Fibroblast of pulmonary artery (primary cell): ENCODE measurements around the gene GALNT3.

Source experiments
- DNase-seq: peaks from one replicate; pipeline ENCODE4 v3.0.0-alpha.2; 2010; ENCODE audit warnings: low read depth
- H3K4me3 ChIP-seq: replicated peaks from 2 replicates; pipeline ENCODE4 v1.5.1; 2011; ENCODE audit warnings: low read depth, mild to moderate bottlenecking, control low read depth, low read length, moderate library complexity
- CTCF ChIP-seq: IDR thresholded peaks from 2 replicates; pipeline ENCODE4 v1.5.1; 2011; ENCODE audit warnings: mild to moderate bottlenecking, control low read depth, low read length, inconsistent platforms; ENCODE audit errors: missing control alignments

GALNT3 gene

GRCh38 chr2:165791421-165792103 is 2.5 kb downstream of the GALNT3 start:
- peak; percentile 14 for DNase-seq
- no peak for TF ChIP-seq CTCF
- H3K4me3 ChIP-seq, result no peak overlapping the region

GRCh38 chr2:165790466-165790865 is 3.6 kb downstream of the GALNT3 start:
- no peak for TF ChIP-seq CTCF
- no peak for DNase-seq
- no peak overlapping the region for H3K4me3 ChIP-seq

- H3K4me3 ChIP-seq, result no peak overlapping the region
- DNase-seq, result no peak
- no peak for TF ChIP-seq CTCF
These were observed 6.7 kb downstream of the GALNT3 start for GRCh38 chr2:165787334-165787733.

- no peak overlapping the region for H3K4me3 ChIP-seq
- DNase-seq, result no peak
- no peak for TF ChIP-seq CTCF
These were observed 14.3 kb downstream of the GALNT3 start for GRCh38 chr2:165779706-165780105.

- no peak overlapping the region for H3K4me3 ChIP-seq
- DNase-seq, result peak; percentile 22
- TF ChIP-seq CTCF, result peak; percentile 42
These were observed 15.2 kb downstream of the GALNT3 start for GRCh38 chr2:165778653-165779451.

- no peak overlapping the region for H3K4me3 ChIP-seq
- no peak for DNase-seq
- TF ChIP-seq CTCF, result no peak
These were observed 15.9 kb downstream of the GALNT3 start for GRCh38 chr2:165778187-165778556.
